Stimulated activated CD8-positive, alpha-beta memory T cell treated with anti-CD3 and anti-CD28 coated beads, Interleukin-2, amount 100 ng/mL, for 48 hours (primary cell): ENCODE measurements around the gene GPBP1.
"Not testable (repeated sequence)": the region's sequence is repeated elsewhere in the genome, so short reads cannot be mapped to it uniquely, and the experiment has no call there.

Experiments
- DNase-seq, 2 donors: peaks; one replicate each; pipeline ENCODE4 v3.0.0-alpha.2; 2020; ENCODE audit warnings: low read depth in 2 of 2

GPBP1 gene

DNA sequence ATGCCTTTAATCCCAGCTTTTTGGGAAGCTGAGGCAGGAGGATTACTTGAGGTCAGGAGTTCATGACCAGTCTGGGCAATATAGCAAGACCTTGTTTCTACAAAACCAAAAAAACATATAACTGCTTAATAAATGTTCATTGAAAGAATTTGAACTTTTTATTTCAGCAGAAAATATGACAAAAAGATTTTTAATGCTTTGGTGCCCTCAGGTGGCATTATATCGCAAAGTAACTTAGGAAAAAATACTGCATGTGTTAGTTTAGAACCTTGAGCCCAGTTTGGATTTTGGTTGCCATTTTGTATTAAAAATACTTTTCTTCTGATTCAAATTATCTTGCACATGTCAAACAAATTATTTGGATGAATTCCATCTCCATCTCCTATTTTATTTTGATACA, 103.2 kb downstream of the GPBP1 start:
- no peak for DNase-seq

DNA sequence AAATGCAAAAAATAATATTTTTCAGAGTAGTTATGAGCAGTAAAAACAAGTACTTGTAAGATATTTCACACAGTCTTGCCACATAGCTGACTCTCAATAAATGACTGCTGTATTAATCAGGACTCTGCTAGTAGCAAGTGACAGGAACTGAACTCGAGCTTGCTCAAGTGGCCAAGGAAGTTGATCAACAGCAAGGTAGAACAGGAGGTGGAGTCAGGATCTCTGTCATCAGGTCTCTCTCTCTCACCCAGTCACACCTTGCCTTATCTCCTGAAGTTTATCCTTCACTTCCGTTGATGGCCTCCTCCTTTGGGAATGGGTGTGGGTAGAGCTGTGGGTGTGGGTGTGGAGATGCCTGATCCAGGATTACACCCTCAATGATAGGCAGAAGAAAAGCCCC, 107.0 kb downstream of the GPBP1 start:
- no peak for DNase-seq

DNA sequence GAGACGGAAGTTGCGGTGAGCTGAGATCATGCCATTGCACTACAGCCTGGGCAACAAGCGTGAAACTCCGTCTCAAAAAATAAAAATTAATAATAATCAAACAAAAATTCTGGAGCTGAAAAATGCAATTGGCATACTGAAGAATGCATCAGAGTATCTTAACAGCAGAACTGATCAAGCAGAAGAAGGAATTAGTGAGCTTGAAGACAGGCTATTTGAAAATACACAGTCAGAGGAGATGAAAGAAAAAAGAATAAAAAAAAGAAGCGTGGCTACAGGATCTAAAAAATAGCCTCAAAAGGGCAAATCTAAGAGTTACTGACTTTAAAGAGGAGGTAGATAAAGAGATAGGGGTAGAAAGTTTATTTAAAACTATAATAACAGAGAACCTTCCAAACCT, 111.2 kb downstream of the GPBP1 start:
- not testable (repeated sequence) for DNase-seq

DNA sequence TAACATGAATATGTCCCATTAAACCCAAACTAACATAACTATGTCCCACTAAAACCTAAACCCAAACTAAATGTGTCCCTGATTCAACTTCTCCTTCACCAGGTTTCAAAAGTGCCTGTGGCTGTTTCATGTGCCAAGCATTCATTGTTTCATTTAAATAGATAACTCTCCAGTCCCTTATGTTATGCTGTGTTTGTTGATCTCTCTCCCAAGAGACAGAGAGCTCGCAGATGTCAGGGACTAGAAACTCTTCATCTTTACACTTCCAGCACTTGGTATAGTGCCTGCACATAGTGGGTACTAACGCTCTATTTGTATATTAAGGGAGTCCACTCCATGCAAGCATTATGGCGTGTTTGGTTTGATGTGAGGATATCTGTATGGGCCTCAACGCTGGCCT, 118.0 kb downstream of the GPBP1 start:
- no peak for DNase-seq

- DNase-seq: no peak
Measured at GRCh38 chr5:57292336-57292735, 118.5 kb downstream of the GPBP1 start.

DNA sequence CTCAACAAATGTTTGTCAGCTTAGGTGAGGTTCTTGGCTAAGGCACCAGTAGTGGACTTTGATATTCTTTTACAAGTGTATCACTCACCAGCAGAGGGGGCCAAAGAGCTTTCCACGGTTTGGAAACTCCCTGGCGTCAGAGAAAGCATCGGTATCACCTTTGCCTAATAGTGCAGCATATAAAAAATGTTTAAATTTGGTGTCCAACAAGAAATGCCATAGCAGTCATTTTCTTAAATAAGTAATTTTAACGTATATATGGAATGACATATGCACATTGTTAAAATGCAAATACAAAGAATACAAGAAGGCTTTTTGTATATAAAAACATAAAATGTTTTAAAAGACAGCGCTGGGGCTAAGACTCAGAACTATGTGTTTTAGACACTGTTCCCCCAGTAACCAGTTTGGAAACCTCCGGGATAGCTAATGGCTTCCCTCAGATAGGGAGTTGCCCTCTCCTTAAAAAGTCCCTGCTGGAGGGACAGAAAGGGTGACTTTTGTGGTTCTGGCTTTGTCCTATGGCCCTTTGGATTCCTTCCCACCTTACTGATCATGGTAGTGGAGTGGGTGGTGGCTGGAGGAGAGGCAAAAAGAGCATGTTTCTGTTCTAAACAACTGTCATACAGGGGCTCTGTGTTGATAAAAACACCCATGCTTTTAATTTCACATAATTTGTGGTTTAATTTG, 124.6 kb downstream of the GPBP1 start:
- DNase-seq: peak; percentile 69 to 71

DNA sequence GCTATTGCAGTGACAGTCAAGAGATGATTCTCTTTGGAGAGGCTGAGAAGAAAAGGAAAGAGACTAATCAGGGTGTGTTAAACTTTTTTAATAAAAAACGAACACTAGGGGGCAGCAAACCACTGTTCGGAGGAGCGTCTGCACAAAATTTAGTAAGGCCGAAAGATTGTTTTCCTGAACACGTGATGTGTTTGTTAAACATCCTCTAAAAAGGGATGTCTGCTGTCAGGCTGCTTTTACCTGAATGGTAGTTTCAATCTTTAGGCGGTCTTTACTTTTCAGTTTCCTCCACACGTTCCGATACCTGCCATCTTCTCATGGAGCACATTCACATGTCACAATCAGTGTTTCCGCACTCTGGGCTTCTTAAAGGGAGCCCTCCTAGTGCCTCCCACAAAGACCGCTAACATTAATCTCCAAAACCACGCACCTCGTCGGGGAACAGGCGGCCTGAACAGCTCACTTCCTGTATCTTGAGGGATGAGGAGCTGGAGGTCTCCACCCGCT, 125.2 kb downstream of the GPBP1 start:
- DNase-seq: peak; percentile 14 to 32

DNA sequence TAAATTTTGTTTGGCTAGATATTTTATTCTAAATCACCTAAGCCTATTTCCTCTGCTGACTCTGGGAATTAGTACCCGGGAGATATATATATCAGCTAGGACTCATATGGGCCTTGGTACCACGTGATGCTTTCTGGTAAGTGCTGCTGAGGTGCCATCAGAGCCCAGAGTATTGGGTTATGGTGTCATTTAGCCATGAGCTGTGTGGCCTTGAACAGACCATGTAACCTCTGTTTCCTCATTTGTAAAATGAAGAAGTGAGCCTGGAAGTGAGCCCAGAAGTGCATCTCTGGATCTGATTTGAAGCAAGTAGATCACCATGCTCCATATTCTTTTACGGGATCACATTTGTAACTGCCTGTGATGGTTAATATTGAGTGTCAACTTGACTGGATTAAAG, 126.1 kb downstream of the GPBP1 start:
- no peak for DNase-seq

GRCh38 chr5:57302164-57302563, 128.3 kb downstream of the GPBP1 start:
- DNase-seq: peak in 1 of 2 donors; percentile 36

- DNase-seq: no peak
Measured at GRCh38 chr5:57302643-57303042, 128.8 kb downstream of the GPBP1 start.

DNA sequence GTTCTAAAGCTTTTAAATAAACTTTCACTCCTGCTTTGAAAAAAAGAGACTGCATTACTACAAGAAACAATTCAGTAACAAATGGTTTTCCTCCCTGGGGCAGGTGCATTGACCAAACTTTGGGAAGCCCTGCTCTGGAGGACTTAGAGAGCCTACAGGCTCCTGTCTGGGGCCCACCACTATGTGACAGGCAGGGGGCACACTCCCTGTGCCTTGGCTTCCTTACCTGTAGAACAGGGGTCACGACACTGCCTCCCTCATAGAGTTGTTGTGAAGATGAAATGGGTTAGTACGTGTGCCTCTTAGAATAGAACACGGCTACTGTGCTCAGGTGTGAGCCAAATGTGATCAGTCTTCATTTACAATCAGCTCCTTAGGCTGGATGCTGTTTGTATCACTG, 130.1 kb downstream of the GPBP1 start:
- DNase-seq: no peak

- no peak for DNase-seq
Measured at GRCh38 chr5:57304931-57305330, 131.1 kb downstream of the GPBP1 start.

DNA sequence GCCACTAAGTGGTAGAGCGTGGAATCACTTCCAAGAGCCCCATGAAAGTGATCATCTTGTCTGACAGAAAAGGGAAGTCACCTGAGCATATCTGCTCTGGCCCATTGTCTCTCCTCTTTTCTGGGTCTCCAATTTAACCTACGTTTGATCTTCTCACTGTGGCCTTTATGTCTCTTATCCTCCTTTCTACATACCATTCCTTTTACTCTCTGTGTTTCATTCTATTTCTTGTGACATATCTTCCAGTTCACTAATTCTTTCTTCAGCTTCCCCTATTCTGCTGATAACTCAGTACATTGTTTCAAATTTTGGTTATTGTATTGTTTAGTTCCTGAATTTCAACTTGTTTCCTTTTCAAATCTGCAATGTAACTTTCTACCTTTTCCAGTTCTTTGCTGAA, 132.5 kb downstream of the GPBP1 start:
- DNase-seq: no peak

GRCh38 chr5:57307516-57307915, 133.7 kb downstream of the GPBP1 start:
- no peak for DNase-seq

GRCh38 chr5:57309022-57309421, 135.2 kb downstream of the GPBP1 start:
- not testable (repeated sequence) for DNase-seq

- DNase-seq: no peak
Measured at GRCh38 chr5:57311251-57311650, 137.4 kb downstream of the GPBP1 start.

GRCh38 chr5:57311921-57312735, 138.3 kb downstream of the GPBP1 start:
- no peak for DNase-seq

DNA sequence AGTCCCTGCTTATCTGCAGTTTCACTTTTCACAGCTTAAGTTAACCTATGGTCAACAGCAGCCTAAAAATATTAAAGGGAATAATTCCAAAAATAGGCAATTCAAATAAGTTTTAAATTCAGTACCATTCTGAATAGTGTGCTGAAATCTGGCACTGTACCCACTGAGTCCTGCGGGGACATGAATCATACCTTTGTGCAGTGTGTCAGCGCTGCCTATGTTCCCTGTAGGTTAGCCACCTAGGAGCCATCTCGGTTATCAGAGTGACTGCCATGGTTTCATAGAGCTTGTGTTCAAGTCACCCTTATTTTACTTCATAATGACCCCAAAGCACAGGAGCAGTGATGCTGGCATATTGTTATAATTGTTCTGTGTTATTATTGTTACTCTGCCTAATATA, 139.9 kb downstream of the GPBP1 start:
- no peak for DNase-seq
